Glomerular endothelial cell (primary cell): ENCODE data around the gene SBK2. TPM values are rescaled to one million over a fixed set of nuclear protein-coding genes. Genes with fewer than 3 reads are reported as not detected.
"Not testable (repeated sequence)": the region's sequence is repeated elsewhere in the genome, so short reads cannot be mapped to it uniquely, and the experiment has no call there.

Experiments
- DNase-seq: peaks from one replicate; pipeline ENCODE4 v3.0.0-alpha.2; 2011; ENCODE audit warnings: low read depth, low spot score; ENCODE audit errors: extremely low read depth
- total RNA-seq: library from RNA; depleted of rRNA; stranded (reverse); fragments of >200 nt; gene quantifications from 2 replicates; pipeline ENCODE4 v1.2.3, GENCODE V29; 2015

SBK2 gene
- total RNA-seq, 1 donor from 2014 or later = not detected

DNA sequence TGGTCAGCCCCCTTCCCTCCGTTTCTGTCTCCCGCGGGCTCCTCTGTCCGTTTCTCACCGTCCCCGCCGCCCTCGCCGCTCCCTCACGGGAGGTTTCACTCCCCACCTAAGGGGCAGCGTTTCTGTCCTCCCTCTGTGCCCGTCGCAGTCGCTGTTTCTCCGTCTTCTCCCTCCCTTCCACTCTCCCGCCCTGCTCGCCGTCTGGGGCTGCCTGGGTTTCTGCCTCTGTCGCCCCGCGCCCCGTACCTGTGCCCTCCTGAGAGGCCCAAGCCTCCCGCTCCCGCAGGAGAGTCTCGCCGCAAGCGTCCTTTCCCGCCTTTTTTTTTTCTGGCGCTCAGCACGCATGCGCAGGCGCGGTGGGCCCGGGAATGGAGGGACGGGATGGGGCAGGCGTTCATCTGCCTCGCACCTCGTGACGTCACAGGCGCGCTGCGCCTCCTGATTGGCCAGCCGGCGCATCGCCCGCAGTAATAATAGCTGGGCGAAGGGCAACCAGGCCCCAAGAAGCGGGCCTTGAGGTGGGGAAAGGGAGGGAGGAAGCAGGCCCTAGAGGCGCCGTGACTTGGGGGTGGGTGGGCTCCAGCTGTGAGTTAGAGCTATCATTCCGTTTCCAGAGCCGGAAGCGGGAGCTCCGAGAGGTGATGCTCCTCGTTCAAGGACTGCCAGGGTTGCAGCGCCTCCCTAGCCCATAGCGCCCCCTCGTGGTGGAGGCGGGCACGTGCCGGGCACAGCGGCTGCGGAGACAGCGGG is 33.3 kb downstream of the SBK2 start:
- DNase-seq = peak; percentile 68

DNA sequence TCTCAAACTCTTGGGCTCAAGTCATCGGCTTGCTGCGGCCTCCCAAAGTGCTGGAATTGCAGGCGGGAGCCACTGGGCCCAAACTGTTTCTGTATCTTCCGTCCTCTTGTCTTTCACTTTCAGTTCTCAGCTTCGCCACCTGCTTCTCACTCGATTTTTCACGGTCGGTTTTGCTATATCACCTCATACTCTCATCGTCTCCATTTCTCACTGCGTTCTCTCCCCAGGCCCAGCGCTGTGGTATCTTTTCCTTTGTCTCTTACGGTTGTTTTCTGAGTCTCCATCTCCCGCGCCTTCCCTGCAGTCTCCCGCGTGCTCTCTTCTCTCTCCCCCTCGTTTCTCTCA is 33.8 kb downstream of the SBK2 start:
- no peak for DNase-seq

- no peak for DNase-seq
Observed at GRCh38 chr19:55502197-55502952, 34.6 kb downstream of the SBK2 start.

GRCh38 chr19:55500368-55500952 is 36.5 kb downstream of the SBK2 start:
- DNase-seq = no peak

DNA sequence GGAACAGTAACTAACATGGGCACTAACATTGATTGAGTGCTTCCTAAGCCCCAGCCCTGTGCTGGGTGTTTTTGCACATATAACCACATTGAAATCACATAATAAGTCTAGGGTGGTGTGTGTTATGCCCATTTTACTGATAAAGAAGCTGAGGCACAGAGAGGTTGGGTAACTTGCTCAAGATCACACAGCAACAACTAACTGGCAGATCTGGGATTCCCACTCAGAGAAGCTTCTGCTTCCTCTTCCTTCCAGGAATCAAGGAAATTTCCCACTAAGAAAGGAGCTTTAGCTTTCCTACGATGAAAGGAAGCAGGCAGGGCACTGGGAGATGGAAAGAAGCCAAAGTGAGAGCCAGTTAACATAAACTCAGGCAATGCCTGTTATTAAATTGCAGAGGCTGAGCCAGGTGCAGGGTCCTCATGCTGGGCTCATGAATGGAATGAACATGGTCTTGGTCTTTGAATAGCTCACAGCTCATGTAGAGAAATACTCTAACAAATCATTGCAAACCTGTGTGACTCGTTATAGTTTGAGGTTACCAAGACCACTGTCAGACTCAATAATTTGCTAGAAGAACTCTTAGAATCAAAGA is 38.6 kb downstream of the SBK2 start:
- no peak for DNase-seq

DNA sequence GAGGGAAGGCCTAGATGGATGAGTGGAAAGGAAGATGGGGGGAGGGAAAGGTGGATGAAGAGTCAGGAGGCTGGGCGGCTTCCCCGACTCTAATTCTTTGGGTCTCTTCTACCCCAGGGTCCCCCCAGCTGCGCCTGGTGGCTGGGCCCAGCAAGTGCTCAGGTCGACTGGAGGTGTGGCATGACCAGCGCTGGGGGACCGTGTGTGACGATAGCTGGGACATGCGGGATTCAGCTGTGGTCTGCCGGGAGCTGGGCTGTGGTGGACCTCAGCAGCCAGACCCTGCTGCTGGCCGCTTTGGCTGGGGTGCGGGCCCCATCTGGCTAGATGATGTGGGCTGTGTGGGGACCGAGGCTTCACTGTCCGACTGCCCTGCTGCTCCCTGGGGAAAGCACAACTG is 39.2 kb downstream of the SBK2 start:
- no peak for DNase-seq

DNA sequence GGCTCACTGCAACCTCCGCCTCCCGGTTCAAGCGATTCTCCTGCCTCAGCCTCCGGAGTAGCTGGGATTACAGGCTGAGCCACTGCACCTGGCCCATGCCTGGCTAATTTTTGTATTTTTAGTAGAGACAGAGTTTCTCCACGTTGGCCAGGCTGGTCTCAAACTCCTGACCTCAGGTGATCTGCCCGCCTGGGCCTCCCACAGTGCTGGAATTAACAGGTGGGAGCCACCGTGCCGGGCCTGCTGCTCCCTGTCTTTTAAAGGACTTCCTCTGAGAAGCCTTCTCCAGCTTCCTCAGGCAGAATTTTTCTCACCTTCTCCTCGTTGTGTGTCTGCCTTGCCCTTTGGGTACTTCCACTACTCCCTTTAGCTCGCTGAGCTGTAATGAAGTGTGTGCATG is 40.1 kb downstream of the SBK2 start:
- not testable (repeated sequence) for DNase-seq

GRCh38 chr19:55495646-55496349 is 41.1 kb downstream of the SBK2 start:
- no peak for DNase-seq

- no peak for DNase-seq
Observed at GRCh38 chr19:55494172-55494761, 42.7 kb downstream of the SBK2 start.

- DNase-seq = no peak
Observed at GRCh38 chr19:55493645-55494171, 43.2 kb downstream of the SBK2 start.

DNA sequence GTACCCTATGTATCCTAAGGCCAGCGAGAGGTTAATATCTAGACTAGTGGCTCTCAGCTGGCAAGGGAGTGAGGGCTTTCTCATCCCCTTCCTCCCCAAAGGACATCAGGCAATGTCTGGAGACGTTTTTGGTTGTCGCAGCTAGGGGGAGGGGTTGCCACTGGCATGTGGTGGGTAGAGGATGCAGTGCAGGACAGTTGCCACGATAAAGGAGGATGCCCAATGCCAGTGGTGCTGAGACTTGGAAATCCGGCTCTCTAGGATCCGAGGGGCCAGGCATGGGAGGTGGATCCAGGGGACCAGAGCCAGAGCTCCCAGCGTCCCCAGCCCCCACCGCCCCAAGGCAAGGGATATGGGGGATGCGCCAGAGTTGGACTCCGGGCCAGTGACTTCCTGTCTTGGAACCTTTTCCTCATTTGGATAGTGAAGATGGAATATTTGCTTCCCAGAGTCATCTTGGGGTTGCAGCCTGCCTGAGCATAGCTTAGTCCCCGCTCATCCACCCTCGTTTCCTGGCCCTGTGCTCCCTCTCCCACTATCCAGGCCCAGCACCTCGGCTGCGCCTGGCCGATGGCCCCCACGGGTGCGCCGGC is 43.8 kb downstream of the SBK2 start:
- DNase-seq = no peak

DNA sequence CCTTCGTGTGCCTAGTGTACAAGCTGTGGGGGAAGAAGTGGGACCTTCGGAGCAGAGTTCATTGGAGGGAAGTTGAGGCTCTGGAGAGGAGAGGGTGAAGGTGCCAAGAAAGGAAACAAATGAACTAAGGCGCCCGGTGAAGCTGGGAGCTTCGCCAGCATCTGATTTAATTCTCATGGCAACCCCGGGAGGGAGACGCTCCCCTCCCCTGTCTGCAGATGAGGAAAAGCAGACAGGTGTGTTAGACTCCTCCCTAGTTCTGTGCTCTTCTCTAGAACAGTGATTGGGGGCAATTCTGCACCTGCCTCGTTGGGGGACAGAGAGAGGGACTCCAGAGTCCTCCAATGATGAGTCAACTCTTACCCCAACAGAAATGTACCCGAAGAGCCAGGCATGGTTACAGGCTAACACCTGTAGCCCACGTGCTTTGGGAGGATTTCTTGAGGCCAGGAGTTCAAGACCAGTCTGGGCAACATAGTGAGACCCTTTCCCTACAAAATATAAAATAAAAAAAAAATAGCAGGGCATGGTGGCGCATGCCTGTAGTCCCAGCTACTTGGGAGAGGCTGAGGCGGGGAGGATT is 44.5 kb downstream of the SBK2 start:
- no peak for DNase-seq

DNA sequence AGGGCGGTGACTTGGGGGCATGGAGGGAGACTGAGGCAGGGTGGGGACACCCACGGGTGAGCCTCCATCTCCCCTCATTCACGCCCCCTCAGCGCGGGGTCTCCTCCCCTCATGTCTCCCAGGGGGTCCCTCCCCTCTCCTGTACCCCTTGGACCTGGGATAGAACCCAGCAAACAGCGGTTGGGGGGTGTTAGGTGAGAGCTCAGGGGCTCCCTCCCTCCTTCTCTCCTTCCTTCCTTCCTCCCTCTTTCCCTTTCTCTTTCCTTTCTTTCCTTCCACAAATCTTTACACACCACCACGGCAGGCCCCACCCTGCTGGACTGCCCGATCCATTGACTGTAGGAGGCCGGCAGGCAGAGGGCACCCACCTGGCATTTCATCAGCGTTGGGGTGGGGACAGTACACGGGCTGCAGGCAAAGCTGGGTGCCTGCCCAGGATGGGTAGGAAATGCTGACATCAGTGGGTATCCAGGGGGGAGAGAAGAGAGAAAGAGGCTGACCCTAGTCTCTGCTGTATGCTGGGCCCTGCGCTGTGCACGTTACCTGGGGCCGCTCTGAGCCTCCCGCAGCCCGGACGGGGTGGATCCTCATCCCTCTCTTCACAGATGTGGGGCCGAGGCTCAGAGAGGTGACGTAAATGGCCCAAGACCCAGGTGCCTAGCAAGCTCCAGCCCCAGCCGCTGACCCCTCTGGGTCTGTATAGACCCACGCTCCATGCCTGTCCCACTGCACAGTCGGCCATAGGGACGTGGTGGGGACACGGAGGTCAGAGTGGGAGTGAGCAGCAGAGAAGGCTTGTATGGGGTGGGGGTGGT is 45.2 kb downstream of the SBK2 start:
- DNase-seq = no peak

DNA sequence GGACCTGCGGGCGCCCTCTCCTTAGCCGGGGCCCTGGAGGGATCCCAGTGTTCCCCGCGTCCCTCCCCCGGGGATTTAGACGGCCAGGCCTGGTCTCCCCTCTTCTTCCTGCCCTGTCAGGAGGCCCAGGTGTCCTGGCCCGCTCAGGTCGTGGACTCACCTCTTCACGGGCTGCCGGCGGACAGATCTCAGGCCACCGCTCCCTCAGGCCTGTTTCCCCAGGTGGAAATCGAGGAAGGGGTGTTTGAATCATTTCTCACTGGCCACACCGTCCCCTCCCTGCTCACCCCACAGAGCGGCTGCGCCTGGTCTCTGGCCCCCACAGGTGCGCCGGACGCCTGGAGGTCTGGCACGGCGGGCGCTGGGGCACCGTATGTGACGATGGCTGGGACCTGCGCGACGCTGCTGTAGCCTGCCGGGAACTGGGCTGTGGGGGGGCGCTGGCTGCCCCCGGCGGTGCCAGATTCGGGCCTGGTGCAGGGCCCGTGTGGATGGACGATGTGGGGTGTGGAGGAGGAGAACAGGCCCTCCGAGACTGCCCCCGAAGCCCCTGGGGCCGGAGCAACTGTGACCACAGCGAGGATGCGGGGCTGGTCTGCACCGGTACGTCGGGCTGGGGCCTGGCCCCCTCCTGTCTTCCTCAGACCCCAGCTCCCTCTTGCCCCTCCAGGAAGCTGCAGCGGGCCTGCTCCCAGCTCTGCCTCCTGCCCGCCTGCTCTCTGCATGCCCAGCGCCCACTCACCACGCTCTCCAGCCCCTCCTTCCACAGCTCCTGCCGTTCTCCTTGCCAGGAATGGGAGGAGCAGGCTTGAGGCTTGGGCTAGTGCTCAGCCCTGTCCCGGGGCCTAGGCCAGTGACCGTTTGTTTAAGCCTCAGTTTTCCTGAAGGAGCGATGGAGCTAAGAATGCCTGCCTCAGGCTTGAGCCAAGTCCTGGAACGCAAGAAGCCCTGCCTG is 46.2 kb downstream of the SBK2 start:
- no peak for DNase-seq

GRCh38 chr19:55489711-55490477 is 47.0 kb downstream of the SBK2 start:
- DNase-seq = no peak

- DNase-seq = no peak
Observed at GRCh38 chr19:55488986-55489710, 47.8 kb downstream of the SBK2 start.
